K562 (cell line): ENCODE results near the gene AKT1S1. TPM values are rescaled to one million over a fixed set of nuclear protein-coding genes. Genes with fewer than 3 reads are reported as not detected.

Experiments used
- AFF1 ChIP-seq, 2 experiments: fragments of 450-650 bp; IDR thresholded peaks; 2 replicates each; pipeline ENCODE4 v1.6.1; 2018; ENCODE audit warnings: mild to moderate bottlenecking in 2 of 2, low read depth in 1 of 2; ENCODE audit not compliant: partially characterized antibody in 2 of 2
- ARID2 ChIP-seq: fragments of 450-650 bp; IDR thresholded peaks from 2 replicates; pipeline ENCODE4 v1.6.1; 2017; ENCODE audit warnings: antibody characterized with exemption, mild to moderate bottlenecking
- FOS ChIP-seq: IDR thresholded peaks from 3 replicates; pipeline ENCODE4 v1.6.1; 2011; ENCODE audit not compliant: insufficient read length; ENCODE audit errors: extremely low read depth
- FOXK1 ChIP-seq: sonication (generic); formaldehyde crosslinking; IDR thresholded peaks from 2 replicates; pipeline ENCODE4 v1.8.0; 2022; ENCODE audit warnings: missing genetic modification reagents, mild to moderate bottlenecking, borderline replicate concordance
- HDAC3 ChIP-seq: fragments of 450-650 bp; IDR thresholded peaks from 2 replicates; pipeline ENCODE4 v1.6.1; 2018; ENCODE audit warnings: borderline replicate concordance, mild to moderate bottlenecking, moderate library complexity; ENCODE audit not compliant: partially characterized antibody
- KLF16 ChIP-seq: IDR thresholded peaks from 2 replicates; pipeline ENCODE4 v1.6.1; 2016; ENCODE audit warnings: antibody characterized with exemption
- NR2C2 ChIP-seq, 2 experiments: fragments of 200-800 bp in 1 of 2; sonication (Bioruptor generic) in 1 of 2; sonication (generic) in 1 of 2; formaldehyde crosslinking in 1 of 2; IDR thresholded peaks; 2 replicates each; pipeline versions ENCODE4 v1.6.1 to v1.8.0; 2016 to 2022; ENCODE audit warnings: mild to moderate bottlenecking in 1 of 2, missing compliant biosample characterization in 1 of 2, missing genetic modification characterization in 1 of 2, missing genetic modification reagents in 1 of 2
- NUFIP1 ChIP-seq: fragments of 450-650 bp; IDR thresholded peaks from 2 replicates; pipeline ENCODE4 v1.6.1; 2018; ENCODE audit not compliant: partially characterized antibody
- RAD51 ChIP-seq: fragments of 450-650 bp; IDR thresholded peaks from 2 replicates; pipeline ENCODE4 v1.7.1; 2016; ENCODE audit warnings: low read depth, mild to moderate bottlenecking, borderline replicate concordance
- XRCC3 ChIP-seq: fragments of 450-650 bp; IDR thresholded peaks from 2 replicates; pipeline ENCODE4 v1.6.1; 2017; ENCODE audit warnings: mild to moderate bottlenecking, moderate library complexity
- ZNF695 ChIP-seq: fragments of 450-650 bp; formaldehyde crosslinking; IDR thresholded peaks from 2 replicates; pipeline ENCODE4 v1.4.0; 2020; ENCODE audit warnings: mild to moderate bottlenecking, moderate library complexity
- ZNF707 ChIP-seq: fragments of 250-450 bp; sonication (Bioruptor Pico); conservative IDR thresholded peaks from 2 replicates; pipeline ENCODE4 v1.8.0; 2022; ENCODE audit warnings: inconsistent platforms, mild to moderate bottlenecking, moderate library complexity
- polyA plus RNA-seq, 8 experiments: library from polyadenylated mRNA; depleted of rRNA in 4 of 8; stranded (reverse) in 5 of 8; unstranded in 3 of 8; fragments of >200 nt; fragmentation: Nextera tagmentation in 2 of 8; fragmentation: Illumina TruSeq in 1 of 8; extraction: Ambion mirVana in 2 of 8; extraction: Trizol in 1 of 8; gene quantifications; 2 replicates each; pipeline versions ENCODE4 v1.2.1 to v1.2.3, GENCODE V29; 2011 to 2014; ENCODE audit warnings: inconsistent platforms in 1 of 8, missing spikeins in 1 of 8
- total RNA-seq, 7 experiments: library from RNA; depleted of rRNA in 6 of 7; stranded (reverse); fragments of >200 nt in 6 of 7; fragmentation: Illumina TruSeq in 2 of 7; extraction: Trizol in 2 of 7; gene quantifications; 2 replicates each; pipeline versions ENCODE4 v1.2.1 to v1.2.3, GENCODE V29; 2011 to 2021; ENCODE audit warnings: low replicate concordance in 1 of 7
- TF ChIP-seq, protein P1 (sequence below): sonication (generic); IDR thresholded peaks from 2 replicates; pipeline ENCODE4 v1.6.1; 2016
- TF ChIP-seq, protein P2 (sequence below): fragments of 450-650 bp; IDR thresholded peaks from 2 replicates; pipeline ENCODE4 v1.6.1; 2016; ENCODE audit warnings: mild to moderate bottlenecking
- TF ChIP-seq, protein P3 (sequence below): sonication (generic); formaldehyde crosslinking; IDR thresholded peaks from 2 replicates; pipeline ENCODE4 v1.8.1; 2023; ENCODE audit warnings: mild to moderate bottlenecking, missing genetic modification reagents, moderate library complexity

The AKT1S1 gene
- total and polyA plus RNA-seq, 9 of the 15 experiments (the other 6 are each of a cell fraction or from before 2014, with no cell fraction given): 1.2 to 50.3 (median 17.1) TPM

GRCh38 chr19:49850221-49850486, 27.0 kb downstream of the AKT1S1 start (continued):
- TF ChIP-seq, protein P1, sequence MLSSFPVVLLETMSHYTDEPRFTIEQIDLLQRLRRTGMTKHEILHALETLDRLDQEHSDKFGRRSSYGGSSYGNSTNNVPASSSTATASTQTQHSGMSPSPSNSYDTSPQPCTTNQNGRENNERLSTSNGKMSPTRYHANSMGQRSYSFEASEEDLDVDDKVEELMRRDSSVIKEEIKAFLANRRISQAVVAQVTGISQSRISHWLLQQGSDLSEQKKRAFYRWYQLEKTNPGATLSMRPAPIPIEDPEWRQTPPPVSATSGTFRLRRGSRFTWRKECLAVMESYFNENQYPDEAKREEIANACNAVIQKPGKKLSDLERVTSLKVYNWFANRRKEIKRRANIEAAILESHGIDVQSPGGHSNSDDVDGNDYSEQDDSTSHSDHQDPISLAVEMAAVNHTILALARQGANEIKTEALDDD: 0 out of 2 replicates have a peak, but pooled peaks have one; percentile 5
- TF ChIP-seq, protein P2, sequence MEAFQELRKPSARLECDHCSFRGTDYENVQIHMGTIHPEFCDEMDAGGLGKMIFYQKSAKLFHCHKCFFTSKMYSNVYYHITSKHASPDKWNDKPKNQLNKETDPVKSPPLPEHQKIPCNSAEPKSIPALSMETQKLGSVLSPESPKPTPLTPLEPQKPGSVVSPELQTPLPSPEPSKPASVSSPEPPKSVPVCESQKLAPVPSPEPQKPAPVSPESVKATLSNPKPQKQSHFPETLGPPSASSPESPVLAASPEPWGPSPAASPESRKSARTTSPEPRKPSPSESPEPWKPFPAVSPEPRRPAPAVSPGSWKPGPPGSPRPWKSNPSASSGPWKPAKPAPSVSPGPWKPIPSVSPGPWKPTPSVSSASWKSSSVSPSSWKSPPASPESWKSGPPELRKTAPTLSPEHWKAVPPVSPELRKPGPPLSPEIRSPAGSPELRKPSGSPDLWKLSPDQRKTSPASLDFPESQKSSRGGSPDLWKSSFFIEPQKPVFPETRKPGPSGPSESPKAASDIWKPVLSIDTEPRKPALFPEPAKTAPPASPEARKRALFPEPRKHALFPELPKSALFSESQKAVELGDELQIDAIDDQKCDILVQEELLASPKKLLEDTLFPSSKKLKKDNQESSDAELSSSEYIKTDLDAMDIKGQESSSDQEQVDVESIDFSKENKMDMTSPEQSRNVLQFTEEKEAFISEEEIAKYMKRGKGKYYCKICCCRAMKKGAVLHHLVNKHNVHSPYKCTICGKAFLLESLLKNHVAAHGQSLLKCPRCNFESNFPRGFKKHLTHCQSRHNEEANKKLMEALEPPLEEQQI: no peak
- TF ChIP-seq HDAC3: no peak
- TF ChIP-seq KLF16: no peak
- TF ChIP-seq ZNF707 (CRISPR knock-in tag): no peak
- TF ChIP-seq XRCC3: no peak
- TF ChIP-seq FOS: no peak
- no peak for TF ChIP-seq NUFIP1
- no peak for TF ChIP-seq ARID2
- no peak for TF ChIP-seq RAD51
- peak in 1 of 2 experiments; percentile 31 for TF ChIP-seq AFF1 (IDR thresholded peaks at IDR 0.05; ENCODE audit: low read depth in 1 of 2, partially characterized antibody in 2 of 2)
- TF ChIP-seq, protein P3, sequence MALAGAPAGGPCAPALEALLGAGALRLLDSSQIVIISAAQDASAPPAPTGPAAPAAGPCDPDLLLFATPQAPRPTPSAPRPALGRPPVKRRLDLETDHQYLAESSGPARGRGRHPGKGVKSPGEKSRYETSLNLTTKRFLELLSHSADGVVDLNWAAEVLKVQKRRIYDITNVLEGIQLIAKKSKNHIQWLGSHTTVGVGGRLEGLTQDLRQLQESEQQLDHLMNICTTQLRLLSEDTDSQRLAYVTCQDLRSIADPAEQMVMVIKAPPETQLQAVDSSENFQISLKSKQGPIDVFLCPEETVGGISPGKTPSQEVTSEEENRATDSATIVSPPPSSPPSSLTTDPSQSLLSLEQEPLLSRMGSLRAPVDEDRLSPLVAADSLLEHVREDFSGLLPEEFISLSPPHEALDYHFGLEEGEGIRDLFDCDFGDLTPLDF (CRISPR knock-in tag): no peak
- no peak for TF ChIP-seq ZNF695 (CRISPR knock-in tag)
- TF ChIP-seq FOXK1 (CRISPR knock-in tag): 0 out of 2 replicates have a peak, but pooled peaks have one; percentile 26
- 0 out of 2 replicates have a peak, but pooled peaks have one; percentile 41 for TF ChIP-seq NR2C2 (CRISPR knock-in tag; IDR thresholded peaks at IDR 0.05)
- TF ChIP-seq NR2C2 (tag; IDR thresholded peaks at IDR 0.05): no peak
